Measurements from ENCODE around the gene KMT5C. TPM values are rescaled to one million over a fixed set of nuclear protein-coding genes. Genes with fewer than 3 reads are reported as not detected.

Gene KMT5C
- 12.9 and 16.8 TPM in 2 replicates for total RNA-seq (2022)
- Bru-seq, nascent RNA: percentile 42 among the genes with signal in this experiment
- percentile 42 among the genes with signal in this experiment for BruChase-seq, experiment 1, labeled RNA remaining after a 6-hour chase
- BruChase-seq, experiment 2, labeled RNA remaining after a 2-hour chase: percentile 51 among the genes with signal in this experiment
- long read RNA-seq, partial matches to known transcripts: 2 of 9 reads
- long read RNA-seq, other reads (novel, unspliced or antisense): 3 of 9 reads

- ChIA-PET POLR2A (interaction anchor here (0.6 to 5.1 kb wide), 44 partner anchors 10 to 316 kb away, joined by 3 to 98 read pairs (median 4); partner anchors contain the start of genes DNAAF3, FIZ1, HSPBP1 and IL11), CTCF (interaction anchor here (0.5 to 3.5 kb wide), 17 partner anchors 10 to 198 kb away, joined by 3 to 36 read pairs (median 4); no protein-coding TSS in a partner anchor)
- BruUV-seq (replicated peaks): no TSS peak
- Mint-ChIP-seq H3K4me1 (ENCODE audit: insufficient read depth, unreplicated experiment) (peaks cover 33% of the 10 kb centered on the region), H3K36me3 (ENCODE audit: insufficient read depth, unreplicated experiment) (peaks cover 29% of the 10 kb centered on the region), H3K27me3 (ENCODE audit: insufficient read depth, unreplicated experiment) (no peaks in the 10 kb centered on the region), H3K4me3 (ENCODE audit: unreplicated experiment) (peak within 1 kb of the TSS; percentile 80), H3K27ac (ENCODE audit: low read depth, unreplicated experiment) (peak within 1 kb of the TSS; percentile 100), H3K9me3 (ENCODE audit: unreplicated experiment) (no peaks in the 10 kb centered on the region)
- no peak for TF ChIP-seq CTCF (IDR thresholded peaks at IDR 0.05; ENCODE audit: unreplicated experiment)
- intact Hi-C loops (cut with micrococcal nuclease): loop anchor here (1.0 to 2.0 kb wide), 3 partner anchors 14 to 46 kb away; partner anchors contain the start of gene RPL28
- DNase-seq (ENCODE audit: unreplicated experiment): peak; percentile 100
Measured at GRCh38 chr19:55339105-55339888, at the start of gene KMT5C. KMT5C (plus strand) TSS chr19:55339876; CDS start chr19:55341937, 2,061 bp downstream.

DNA sequence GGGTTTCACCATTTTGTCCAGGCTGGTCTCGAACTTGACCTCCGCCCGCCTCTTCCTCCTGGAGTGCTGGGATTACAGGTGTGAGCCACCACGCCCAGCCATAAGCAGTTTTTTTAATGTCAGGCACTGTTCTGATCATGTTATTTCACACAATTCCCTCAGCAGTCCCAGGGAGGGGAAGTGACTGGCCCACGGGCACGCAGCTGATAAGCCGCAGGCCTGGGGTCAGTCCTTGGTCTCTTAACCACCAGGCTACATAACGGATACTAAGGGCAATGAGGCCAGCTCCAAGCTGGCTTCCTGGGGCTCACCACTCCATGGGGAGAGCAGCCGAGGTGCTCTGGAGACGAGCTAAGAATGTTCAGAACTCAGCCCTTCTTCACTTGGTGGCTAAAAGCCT lies 42.4 kb upstream of the KMT5C start:
- no TSS peak for BruUV-seq (replicated peaks)
- no peak for TF ChIP-seq CTCF (IDR thresholded peaks at IDR 0.05; ENCODE audit: unreplicated experiment)
- H3K27ac Mint-ChIP-seq (ENCODE audit: low read depth, unreplicated experiment): no peak overlapping the region
- DNase-seq (ENCODE audit: unreplicated experiment): no peak
- no peak overlapping the region for H3K4me3 Mint-ChIP-seq (ENCODE audit: unreplicated experiment)
- peaks cover under 1% of the 10 kb centered on the region for H3K4me1 Mint-ChIP-seq (ENCODE audit: insufficient read depth, unreplicated experiment)
- intact Hi-C loops (cut with micrococcal nuclease): no loop called here
- POLR2A ChIA-PET: no interaction called here
- H3K27me3 Mint-ChIP-seq (ENCODE audit: insufficient read depth, unreplicated experiment): no peaks in the 10 kb centered on the region
- H3K36me3 Mint-ChIP-seq (ENCODE audit: insufficient read depth, unreplicated experiment): peaks cover 6% of the 10 kb centered on the region
- no peaks in the 10 kb centered on the region for H3K9me3 Mint-ChIP-seq (ENCODE audit: unreplicated experiment)
- CTCF ChIA-PET: interaction anchor here (1.5 to 2.8 kb wide), 2 partner anchors 9 to 86 kb away, joined by 3 to 9 read pairs; partner anchors contain the start of gene TMEM238

- BruUV-seq (replicated peaks): no TSS peak
- no peak for TF ChIP-seq CTCF (IDR thresholded peaks at IDR 0.05; ENCODE audit: unreplicated experiment)
Measured at GRCh38 chr19:55299991-55300390, 39.7 kb upstream of the KMT5C start.

More at GRCh38 chr19:55299991-55300390, 39.7 kb upstream of the KMT5C start:
- intact Hi-C loops (cut with micrococcal nuclease): no loop called here
- no peak overlapping the region for H3K27ac Mint-ChIP-seq (ENCODE audit: low read depth, unreplicated experiment)
- ChIA-PET POLR2A (no interaction called here), CTCF (interaction anchor here (0.6 to 4.2 kb wide), 6 partner anchors 7 to 155 kb away, joined by 3 to 58 read pairs (median 27); partner anchors contain the start of gene TMEM238)
- H3K36me3 Mint-ChIP-seq (ENCODE audit: insufficient read depth, unreplicated experiment): peaks cover 6% of the 10 kb centered on the region
- no peaks in the 10 kb centered on the region for H3K4me1 Mint-ChIP-seq (ENCODE audit: insufficient read depth, unreplicated experiment)
- H3K9me3 Mint-ChIP-seq (ENCODE audit: unreplicated experiment): no peaks in the 10 kb centered on the region
- H3K27me3 Mint-ChIP-seq (ENCODE audit: insufficient read depth, unreplicated experiment): no peaks in the 10 kb centered on the region
- H3K4me3 Mint-ChIP-seq (ENCODE audit: unreplicated experiment): no peak overlapping the region
- no peak for DNase-seq (ENCODE audit: unreplicated experiment)

Measured in MCF 10A (cell line).